ENCODE data around the gene MOK.
"Not testable (repeated sequence)": the region's sequence is repeated elsewhere in the genome, so short reads cannot be mapped to it uniquely, and the experiment has no call there.

Gene MOK

DNA sequence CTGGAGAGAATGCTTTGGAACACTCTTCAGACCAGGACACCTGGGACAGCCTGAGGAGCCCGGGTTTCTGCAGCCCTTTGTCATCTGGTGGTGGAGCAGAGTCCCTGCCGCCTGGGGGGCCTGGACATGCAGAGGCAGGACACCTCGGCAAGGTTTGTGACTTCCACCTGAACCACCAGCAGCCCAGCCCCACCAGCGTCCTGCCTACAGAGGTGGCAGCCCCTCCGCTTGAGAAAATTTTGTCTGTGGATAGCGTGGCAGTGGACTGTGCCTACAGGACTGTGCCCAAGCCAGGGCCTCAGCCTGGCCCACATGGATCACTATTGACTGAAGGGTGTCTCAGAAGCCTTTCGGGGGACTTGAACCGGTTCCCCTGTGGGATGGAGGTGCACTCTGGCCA lies 36.6 kb upstream of the MOK start:
- Histone ChIP-seq H3K27ac (ENCODE audit: low read depth, low read length, severe bottlenecking) (no peak overlapping the region), H3K9me3 (ENCODE audit: control insufficient read depth, low read length) (no peaks in the 10 kb centered on the region), H3K4me3 (ENCODE audit: extremely low read depth, insufficient read depth, low read length, poor library complexity, severe bottlenecking) (no peak overlapping the region), H3K36me3 (ENCODE audit: control insufficient read depth, insufficient read depth, low read length) (peaks cover 67% of the 10 kb centered on the region), H3K4me1 (ENCODE audit: control insufficient read depth, insufficient read depth, low read length, poor library complexity, severe bottlenecking) (no peaks in the 10 kb centered on the region)
- 93 to 94% methylated on average over 8 of the region's 8 CpGs for WGBS, 2 experiments (ENCODE audit: insufficient coverage in 2 of 2)

DNA sequence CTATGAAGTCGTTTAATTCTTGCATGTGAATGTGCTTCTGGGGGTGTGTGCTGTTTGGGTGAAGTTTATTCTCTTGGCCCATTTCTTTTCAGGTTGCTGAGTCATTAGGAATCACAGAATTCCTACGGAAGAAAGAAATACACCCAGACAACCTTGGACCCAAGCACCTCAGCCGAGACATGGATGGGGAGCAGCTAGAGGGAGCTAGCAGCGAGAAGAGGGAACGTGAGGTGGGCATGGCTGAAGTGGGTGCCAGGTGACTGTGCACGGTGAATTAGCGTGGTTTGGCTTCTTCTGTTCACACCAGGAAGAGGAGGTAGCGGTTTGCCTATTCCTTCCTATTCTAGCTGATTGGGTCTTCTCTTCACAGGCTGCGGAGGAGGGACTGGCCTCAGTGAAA lies 33.8 kb upstream of the MOK start:
- Histone ChIP-seq H3K4me1 (ENCODE audit: control insufficient read depth, insufficient read depth, low read length, poor library complexity, severe bottlenecking) (no peaks in the 10 kb centered on the region), H3K4me3 (ENCODE audit: extremely low read depth, insufficient read depth, low read length, poor library complexity, severe bottlenecking) (no peak overlapping the region), H3K27ac (ENCODE audit: low read depth, low read length, severe bottlenecking) (no peak overlapping the region), H3K36me3 (ENCODE audit: control insufficient read depth, insufficient read depth, low read length) (peaks cover 68% of the 10 kb centered on the region), H3K9me3 (ENCODE audit: control insufficient read depth, low read length) (no peaks in the 10 kb centered on the region)
- 87 to 92% methylated on average over 8 to 9 of the region's 9 CpGs for WGBS, 2 experiments (ENCODE audit: insufficient coverage in 2 of 2)

DNA sequence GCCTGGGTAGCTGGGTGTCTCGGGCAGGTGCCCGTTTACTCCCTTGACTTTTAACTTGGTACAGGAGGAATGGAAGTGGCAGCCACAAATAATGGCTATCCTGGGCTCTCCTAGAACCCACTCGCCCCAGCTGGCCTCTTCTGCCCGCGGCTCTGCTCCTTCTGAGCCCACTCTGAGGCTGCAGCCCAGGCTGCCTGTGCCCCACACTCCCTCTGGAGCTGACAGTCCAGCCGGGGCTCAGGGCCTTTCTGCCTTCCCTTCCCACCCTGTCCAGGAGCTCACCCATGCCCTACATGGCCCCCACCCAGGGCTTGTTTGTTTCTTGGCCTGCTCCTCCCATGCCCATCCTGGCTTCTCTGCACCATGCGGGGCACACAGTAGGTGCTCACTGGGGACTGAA lies 30.2 kb upstream of the MOK start:
- Histone ChIP-seq H3K4me3 (ENCODE audit: extremely low read depth, insufficient read depth, low read length, poor library complexity, severe bottlenecking) (no peak overlapping the region), H3K36me3 (ENCODE audit: control insufficient read depth, insufficient read depth, low read length) (peaks cover 54% of the 10 kb centered on the region), H3K9me3 (ENCODE audit: control insufficient read depth, low read length) (no peaks in the 10 kb centered on the region), H3K27ac (ENCODE audit: low read depth, low read length, severe bottlenecking) (no peak overlapping the region), H3K4me1 (ENCODE audit: control insufficient read depth, insufficient read depth, low read length, poor library complexity, severe bottlenecking) (no peaks in the 10 kb centered on the region)
- 91 to 94% methylated on average over 5 to 7 of the region's 7 CpGs for WGBS, 2 experiments (ENCODE audit: insufficient coverage in 2 of 2)

DNA sequence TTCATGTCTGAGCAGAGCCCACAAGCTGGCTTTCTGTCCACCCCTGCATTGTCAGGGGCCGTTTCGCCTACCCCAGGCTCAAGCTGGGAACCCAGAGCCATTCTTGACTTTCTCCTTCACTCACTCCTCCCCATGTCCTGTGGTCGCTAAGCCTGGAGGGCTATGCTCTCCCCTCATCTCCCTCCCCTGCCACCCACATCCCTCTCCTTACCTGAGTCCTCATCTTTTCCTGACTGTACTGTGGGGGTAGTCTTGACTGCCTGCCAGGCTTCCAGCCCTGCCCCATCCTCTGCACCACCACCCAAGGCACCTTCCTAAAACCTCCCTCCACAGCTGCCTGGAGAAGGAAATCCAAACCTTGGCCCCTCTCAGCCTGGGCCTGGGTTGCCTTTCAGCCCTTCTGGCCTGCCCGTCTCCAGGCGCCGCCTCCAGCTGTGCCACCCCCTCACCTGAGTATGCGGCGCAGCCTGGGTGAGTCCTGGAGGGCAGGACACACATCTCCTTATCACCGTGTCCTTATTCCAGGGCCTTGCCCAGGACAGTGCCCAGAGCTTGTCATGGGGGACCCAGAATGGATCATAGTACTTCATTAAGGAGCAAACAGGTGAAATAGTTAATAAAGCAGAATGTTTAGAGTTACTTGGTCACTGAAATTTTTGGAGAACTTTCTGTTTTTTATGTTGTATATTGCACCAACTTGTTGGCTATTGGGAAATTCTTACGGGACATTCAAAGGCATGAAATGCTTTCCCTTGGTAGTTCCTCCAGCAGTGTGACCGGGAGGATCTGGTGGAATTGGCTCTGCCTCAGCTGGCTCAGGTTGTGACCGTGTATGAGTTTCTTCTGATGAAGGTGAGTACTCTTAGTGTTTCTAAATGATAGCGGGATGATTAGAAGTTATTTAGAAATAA lies 29.1 kb upstream of the MOK start:
- 95 to 97% methylated on average over 10 to 11 of the region's 13 CpGs for WGBS, 2 experiments (ENCODE audit: insufficient coverage in 2 of 2)
- peaks cover 48% of the 10 kb centered on the region for H3K36me3 ChIP-seq (ENCODE audit: control insufficient read depth, insufficient read depth, low read length)

DNA sequence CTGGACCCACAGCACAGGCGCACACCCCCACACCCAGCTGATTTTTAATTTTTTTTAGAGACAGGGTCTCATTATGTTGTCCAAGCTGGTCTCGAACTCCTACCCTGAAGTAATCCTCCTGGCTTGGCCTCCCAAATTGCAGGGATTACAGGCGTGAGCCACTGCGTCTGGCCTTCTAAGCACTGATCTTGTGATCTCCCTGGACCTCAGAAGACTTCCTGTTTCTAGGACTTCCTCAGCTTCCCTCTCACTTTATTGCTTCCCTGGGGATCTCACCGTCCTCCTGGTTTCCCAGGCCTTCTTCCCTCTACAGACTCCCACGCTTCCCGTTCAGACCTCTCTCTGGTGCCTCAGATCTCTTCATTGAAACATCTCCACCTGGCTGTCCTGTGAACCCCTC lies 28.4 kb upstream of the MOK start:
- H3K4me1 ChIP-seq (ENCODE audit: control insufficient read depth, insufficient read depth, low read length, poor library complexity, severe bottlenecking): no peaks in the 10 kb centered on the region
- WGBS, 2 experiments (ENCODE audit: insufficient coverage in 2 of 2): 87 to 95% methylated on average over 6 to 7 of the region's 7 CpGs
- no peaks in the 10 kb centered on the region for H3K9me3 ChIP-seq (ENCODE audit: control insufficient read depth, low read length)
- no peak overlapping the region for H3K27ac ChIP-seq (ENCODE audit: low read depth, low read length, severe bottlenecking)
- H3K4me3 ChIP-seq (ENCODE audit: extremely low read depth, insufficient read depth, low read length, poor library complexity, severe bottlenecking): no peak overlapping the region
- H3K36me3 ChIP-seq (ENCODE audit: control insufficient read depth, insufficient read depth, low read length): peaks cover 41% of the 10 kb centered on the region

More for the DNA sequence above, 29.1 kb upstream of the MOK start:
- H3K27ac ChIP-seq (ENCODE audit: low read depth, low read length, severe bottlenecking): no peak overlapping the region
- H3K4me3 ChIP-seq (ENCODE audit: extremely low read depth, insufficient read depth, low read length, poor library complexity, severe bottlenecking): no peak overlapping the region
- no peaks in the 10 kb centered on the region for H3K4me1 ChIP-seq (ENCODE audit: control insufficient read depth, insufficient read depth, low read length, poor library complexity, severe bottlenecking)
- no peaks in the 10 kb centered on the region for H3K9me3 ChIP-seq (ENCODE audit: control insufficient read depth, low read length)

DNA sequence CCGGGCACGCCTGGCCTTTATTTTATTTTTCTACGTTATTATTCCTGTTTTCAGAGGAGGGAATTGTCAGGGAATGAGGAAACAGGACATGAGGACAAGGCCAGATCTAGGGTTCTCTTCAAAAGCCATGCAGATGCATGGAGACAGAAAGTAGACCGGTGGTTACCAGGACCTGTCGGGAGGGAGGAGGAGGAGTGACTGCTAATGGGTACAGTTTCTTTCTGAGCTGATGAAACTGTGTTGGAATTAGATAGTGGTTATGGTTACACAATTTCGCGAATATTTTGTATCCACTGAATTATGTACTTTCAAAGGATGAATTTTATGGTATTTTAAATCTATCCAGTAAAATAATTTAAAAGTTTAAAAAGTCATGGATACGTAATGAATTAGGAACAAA lies 25.8 kb upstream of the MOK start:
- Histone ChIP-seq H3K4me3 (ENCODE audit: extremely low read depth, insufficient read depth, low read length, poor library complexity, severe bottlenecking) (no peak overlapping the region), H3K9me3 (ENCODE audit: control insufficient read depth, low read length) (no peaks in the 10 kb centered on the region), H3K36me3 (ENCODE audit: control insufficient read depth, insufficient read depth, low read length) (peaks cover 29% of the 10 kb centered on the region), H3K4me1 (ENCODE audit: control insufficient read depth, insufficient read depth, low read length, poor library complexity, severe bottlenecking) (no peaks in the 10 kb centered on the region), H3K27ac (ENCODE audit: low read depth, low read length, severe bottlenecking) (no peak overlapping the region)
- WGBS, 2 experiments (ENCODE audit: insufficient coverage in 2 of 2): 93 to 95% methylated on average over 6 of the region's 8 CpGs

DNA sequence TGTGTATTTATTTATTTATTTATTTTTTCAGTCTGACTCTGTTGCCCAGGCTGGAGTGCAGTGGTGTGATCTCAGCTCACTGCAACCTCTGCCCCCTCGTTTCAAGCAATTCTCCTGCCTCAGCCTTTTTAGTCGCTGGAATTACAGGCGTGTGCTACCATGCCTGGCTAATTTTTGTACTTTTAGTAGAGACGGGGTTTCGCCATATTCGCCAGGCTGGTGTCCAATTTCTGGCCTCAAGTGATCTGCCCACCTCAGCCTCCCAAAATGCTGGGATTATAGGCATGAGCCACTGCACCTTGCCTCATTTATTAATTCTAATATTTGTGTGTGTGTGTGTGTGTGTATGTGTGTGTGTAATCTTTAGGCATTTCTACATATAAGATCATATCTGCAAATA lies 24.4 kb upstream of the MOK start:
- H3K4me1 ChIP-seq (ENCODE audit: control insufficient read depth, insufficient read depth, low read length, poor library complexity, severe bottlenecking); H3K4me3 ChIP-seq (ENCODE audit: extremely low read depth, insufficient read depth, low read length, poor library complexity, severe bottlenecking); H3K9me3 ChIP-seq (ENCODE audit: control insufficient read depth, low read length); H3K27ac ChIP-seq (ENCODE audit: low read depth, low read length, severe bottlenecking): not testable (repeated sequence)
- 79 to 88% methylated on average over 4 to 6 of the region's 6 CpGs for WGBS, 2 experiments (ENCODE audit: insufficient coverage in 2 of 2)
- H3K36me3 ChIP-seq (ENCODE audit: control insufficient read depth, insufficient read depth, low read length): peaks cover 21% of the 10 kb centered on the region

DNA sequence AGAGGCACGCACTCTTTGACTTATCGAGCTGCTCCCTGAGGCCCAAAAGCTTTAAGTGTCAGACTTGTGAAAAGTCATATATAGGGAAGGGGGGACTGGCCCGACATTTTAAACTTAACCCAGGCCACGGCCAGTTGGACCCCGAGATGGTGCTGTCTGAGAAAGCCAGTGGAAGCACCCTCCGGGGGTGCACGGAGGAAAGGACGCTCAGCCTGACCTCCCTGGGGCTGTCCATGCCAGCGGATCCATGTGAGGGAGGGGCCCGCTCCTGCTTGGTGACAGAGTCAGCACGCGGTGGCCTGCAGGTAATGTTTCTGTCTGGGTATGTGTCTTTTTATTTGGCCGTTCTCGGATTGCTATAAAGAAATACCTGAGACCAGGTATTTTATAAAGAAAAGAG lies 21.6 kb upstream of the MOK start:
- H3K4me1 ChIP-seq (ENCODE audit: control insufficient read depth, insufficient read depth, low read length, poor library complexity, severe bottlenecking): no peaks in the 10 kb centered on the region
- peaks cover 22% of the 10 kb centered on the region for H3K36me3 ChIP-seq (ENCODE audit: control insufficient read depth, insufficient read depth, low read length)
- no peaks in the 10 kb centered on the region for H3K9me3 ChIP-seq (ENCODE audit: control insufficient read depth, low read length)
- no peak overlapping the region for H3K4me3 ChIP-seq (ENCODE audit: extremely low read depth, insufficient read depth, low read length, poor library complexity, severe bottlenecking)
- WGBS, 2 experiments (ENCODE audit: insufficient coverage in 2 of 2): 96 to 97% methylated on average over 12 to 14 of the region's 14 CpGs
- H3K27ac ChIP-seq (ENCODE audit: low read depth, low read length, severe bottlenecking): no peak overlapping the region

DNA sequence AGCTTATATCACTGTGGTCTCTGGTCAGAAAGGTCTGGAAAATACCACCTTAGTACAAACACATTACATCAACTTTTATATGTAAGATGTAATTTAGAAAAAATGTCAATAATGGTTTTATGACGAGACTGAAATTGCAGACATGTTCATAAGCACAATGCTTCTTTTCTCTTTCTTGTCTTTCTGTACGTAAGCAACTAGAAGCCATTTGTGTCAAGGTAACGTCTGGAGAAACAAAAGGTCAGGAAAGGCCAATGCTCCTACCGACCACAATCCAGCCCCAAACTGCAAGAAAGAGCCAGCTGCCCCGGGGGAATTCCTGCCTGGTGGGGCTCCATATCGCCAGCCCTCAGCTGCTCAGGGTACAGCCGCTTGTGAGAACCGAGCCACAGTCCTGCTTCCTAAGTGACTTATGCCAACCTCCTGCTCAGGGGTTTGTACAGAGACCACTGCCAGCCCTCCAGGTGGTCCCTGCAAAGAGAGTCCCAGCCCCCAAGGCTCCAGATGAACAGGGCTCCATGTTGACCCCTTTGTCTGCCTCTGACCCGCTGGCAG lies 20.9 kb upstream of the MOK start:
- 78 to 87% methylated on average over 8 of the region's 9 CpGs for WGBS, 2 experiments (ENCODE audit: insufficient coverage in 2 of 2)
- Histone ChIP-seq H3K36me3 (ENCODE audit: control insufficient read depth, insufficient read depth, low read length) (peaks cover 22% of the 10 kb centered on the region), H3K4me1 (ENCODE audit: control insufficient read depth, insufficient read depth, low read length, poor library complexity, severe bottlenecking) (no peaks in the 10 kb centered on the region), H3K27ac (ENCODE audit: low read depth, low read length, severe bottlenecking) (no peak overlapping the region), H3K9me3 (ENCODE audit: control insufficient read depth, low read length) (no peaks in the 10 kb centered on the region), H3K4me3 (ENCODE audit: extremely low read depth, insufficient read depth, low read length, poor library complexity, severe bottlenecking) (no peak overlapping the region)

DNA sequence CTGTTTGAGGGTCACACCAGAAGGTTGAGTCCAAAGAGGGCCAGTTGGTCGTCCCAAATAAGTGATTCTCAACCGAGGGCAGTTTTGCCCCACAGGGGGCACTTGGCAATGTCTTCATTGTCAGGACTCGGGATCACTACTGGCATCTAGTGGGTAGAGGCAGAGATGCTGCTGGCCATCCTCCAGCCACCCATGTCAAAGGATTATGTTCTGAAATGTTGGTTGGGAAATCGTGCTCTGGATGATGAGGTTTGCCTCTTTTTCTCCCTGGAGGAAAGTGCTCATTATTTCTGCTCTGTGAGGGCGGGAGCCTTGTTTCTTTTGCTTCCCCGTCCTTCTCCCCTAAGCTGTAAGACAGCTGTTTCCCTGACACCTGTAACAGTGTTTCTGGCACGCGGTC lies 18.1 kb upstream of the MOK start:
- 68 to 71% methylated on average over 7 of the region's 8 CpGs for WGBS, 2 experiments (ENCODE audit: insufficient coverage in 2 of 2)
- no peak overlapping the region for H3K4me3 ChIP-seq (ENCODE audit: extremely low read depth, insufficient read depth, low read length, poor library complexity, severe bottlenecking)
- H3K36me3 ChIP-seq (ENCODE audit: control insufficient read depth, insufficient read depth, low read length): peaks cover 22% of the 10 kb centered on the region

More for the DNA sequence above, 18.1 kb upstream of the MOK start:
- Histone ChIP-seq H3K4me1 (ENCODE audit: control insufficient read depth, insufficient read depth, low read length, poor library complexity, severe bottlenecking) (peaks cover 8% of the 10 kb centered on the region), H3K9me3 (ENCODE audit: control insufficient read depth, low read length) (no peaks in the 10 kb centered on the region), H3K27ac (ENCODE audit: low read depth, low read length, severe bottlenecking) (no peak overlapping the region)

All from mesodermal cell (in vitro differentiated cells).